ENCODE data around the gene PRSS33.

Gene PRSS33

DNA sequence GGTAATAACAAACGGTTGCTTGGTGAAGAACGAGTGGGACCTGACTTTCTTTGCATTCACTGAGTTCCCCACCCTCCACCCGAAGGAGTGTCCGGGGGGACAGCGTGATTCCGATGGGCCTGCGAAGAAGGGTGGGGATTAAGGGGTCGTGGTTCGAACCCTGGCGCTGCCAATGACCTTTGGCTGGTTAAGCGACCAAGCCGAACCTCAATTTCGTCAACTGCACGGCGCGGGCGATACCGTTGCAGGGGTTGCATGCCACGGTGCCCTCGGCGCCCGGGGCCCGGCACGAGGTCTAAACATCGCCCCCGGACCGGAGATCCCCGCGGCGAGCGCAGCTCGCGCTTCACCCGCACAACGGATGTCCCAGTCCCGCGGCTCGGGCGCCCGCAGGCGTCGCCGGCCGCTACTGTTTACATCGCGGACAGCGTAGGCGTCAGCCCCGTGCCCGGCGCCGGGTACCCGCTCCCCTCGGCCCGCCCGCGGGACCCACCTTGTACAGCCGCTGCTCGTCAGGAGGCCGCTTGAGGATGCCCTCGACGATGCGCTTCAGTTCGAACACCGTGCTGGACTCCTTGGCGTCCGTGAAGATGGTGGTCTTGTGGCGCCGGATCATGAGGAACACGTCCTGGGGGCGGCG lies 10.7 kb downstream of the PRSS33 start:
- no peak for DNase-seq

DNA sequence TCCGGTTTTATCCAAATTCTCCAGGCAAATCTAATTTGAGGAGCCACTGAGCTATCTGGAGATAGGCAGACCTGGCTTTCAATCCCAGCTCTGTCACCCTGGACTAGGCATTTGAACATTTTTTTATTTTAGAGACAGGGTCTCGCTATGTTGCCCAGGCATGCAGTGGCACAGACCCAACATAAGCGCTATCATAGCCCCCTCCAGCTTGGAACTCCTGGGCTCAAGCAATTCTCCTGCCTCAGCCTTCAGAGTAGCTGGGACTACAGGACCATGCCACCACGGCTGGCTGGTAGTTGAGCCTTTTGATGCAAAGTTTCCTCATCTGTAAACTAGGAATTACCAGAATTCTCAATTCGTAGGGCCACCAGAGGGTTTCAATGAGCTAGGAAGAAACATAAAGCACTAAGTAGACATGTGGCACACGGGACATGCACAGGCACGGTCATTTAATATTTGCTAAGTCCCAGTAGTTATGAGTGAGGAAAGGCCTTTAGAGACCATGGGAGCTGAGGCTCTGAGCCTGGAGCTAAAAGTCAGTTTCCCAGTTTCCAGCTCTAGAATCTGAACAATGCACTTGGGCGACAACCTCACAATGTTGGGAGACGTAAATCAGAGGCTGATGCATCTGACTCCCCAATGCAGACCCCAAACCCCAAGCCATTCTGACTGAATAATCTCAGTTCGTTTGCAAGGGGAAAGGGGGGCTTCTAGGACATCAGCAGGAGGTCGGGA lies 11.4 kb downstream of the PRSS33 start:
- DNase-seq, result no peak

DNA sequence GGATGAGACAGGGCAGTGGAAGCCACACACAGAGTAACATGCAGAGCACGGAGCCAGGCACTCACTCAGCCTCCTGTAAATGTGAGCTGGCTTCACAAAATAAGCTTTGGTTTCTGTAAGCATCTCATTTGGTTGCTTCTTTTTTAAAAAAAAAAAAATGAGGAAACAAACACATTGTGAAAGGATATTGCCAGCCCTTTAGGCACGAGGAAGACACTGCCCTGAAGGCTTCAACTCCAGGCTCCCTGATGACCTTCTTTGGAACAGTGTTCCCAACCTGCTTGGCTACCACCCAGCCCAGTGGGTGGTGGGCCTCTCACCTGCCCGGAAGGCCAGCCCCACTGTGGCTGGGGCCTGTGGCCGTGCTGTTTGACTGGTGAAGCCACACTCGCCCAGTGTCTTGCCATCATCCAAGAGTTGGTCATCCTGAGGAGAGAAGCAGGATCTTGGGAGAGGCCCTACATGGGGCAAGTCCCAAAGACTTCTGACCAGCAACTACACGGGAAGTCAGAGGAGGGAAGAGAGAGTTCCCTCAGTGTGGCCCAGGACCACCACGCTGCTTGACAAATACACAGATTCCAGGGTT lies 12.1 kb downstream of the PRSS33 start:
- DNase-seq, result no peak

DNA sequence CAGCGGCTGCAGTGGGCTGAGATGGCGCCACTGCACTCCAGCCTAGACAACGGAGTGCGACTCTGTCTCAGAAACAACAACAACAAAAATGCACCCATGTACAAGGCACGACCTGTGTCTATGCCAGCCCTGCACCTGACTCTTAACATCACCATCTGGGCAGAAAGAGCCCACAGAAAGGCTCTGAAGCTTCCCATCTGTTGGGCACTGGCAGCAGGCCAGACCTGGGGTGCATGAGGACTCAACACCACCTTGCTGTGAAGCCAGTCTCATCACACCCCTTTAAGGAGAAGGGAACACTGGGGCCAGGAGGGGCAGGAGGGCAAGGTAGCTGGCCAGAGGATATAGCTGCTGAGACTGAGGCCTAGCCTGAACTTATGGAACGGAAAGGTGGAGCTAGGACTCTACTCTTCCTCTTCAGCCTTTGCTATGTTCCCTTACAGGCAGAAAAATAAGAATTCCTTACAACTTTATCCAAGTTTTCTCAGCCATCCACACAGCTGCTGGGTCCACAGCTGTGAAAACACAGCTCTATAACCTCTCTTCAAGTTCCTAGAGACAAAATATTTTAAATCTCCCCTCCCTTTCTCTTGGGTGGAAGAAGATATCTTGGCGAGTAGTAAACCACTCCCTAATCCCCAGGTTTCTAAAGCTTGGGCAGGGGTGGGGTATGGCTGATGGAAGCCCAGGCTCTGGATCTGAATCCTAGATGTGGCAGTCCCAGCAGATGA lies 13.0 kb downstream of the PRSS33 start:
- DNase-seq, result no peak

DNA sequence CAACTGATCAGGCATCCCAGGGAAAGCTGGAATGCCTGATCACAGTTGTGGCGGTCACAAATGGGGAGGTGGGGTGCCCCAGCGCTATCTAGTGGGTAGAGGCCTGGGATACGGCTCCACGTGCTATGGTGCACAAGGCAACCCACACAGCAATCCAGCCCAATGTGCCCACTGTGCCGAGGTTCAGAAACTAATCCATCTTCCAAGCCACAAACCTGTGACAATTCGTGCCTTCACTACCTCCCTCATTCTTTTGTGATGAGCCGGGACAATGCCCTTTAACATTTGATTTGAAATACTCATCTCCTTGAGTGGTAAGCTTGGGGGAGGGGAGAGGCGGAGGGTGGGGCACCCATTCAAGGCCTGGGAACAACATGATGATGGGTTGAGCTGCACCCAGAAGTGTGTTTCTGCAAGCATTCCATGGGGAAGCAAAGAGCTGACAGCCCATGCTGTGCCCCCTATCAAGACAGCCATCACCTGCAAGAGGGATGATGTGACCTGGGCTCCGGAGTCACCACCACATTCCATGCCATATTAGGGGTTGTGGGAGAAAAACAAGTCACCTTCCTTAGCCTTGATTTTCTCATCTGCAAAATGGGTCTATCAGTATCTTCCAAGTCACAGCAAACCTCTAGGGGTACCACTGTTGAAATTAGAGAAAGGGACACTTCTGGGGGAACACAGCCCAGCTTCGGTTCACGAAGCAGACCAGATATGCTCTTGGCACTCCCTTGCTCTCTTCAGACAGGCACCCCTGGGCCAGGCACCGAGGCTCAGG lies 14.0 kb downstream of the PRSS33 start:
- peak; percentile 26 for DNase-seq

DNA sequence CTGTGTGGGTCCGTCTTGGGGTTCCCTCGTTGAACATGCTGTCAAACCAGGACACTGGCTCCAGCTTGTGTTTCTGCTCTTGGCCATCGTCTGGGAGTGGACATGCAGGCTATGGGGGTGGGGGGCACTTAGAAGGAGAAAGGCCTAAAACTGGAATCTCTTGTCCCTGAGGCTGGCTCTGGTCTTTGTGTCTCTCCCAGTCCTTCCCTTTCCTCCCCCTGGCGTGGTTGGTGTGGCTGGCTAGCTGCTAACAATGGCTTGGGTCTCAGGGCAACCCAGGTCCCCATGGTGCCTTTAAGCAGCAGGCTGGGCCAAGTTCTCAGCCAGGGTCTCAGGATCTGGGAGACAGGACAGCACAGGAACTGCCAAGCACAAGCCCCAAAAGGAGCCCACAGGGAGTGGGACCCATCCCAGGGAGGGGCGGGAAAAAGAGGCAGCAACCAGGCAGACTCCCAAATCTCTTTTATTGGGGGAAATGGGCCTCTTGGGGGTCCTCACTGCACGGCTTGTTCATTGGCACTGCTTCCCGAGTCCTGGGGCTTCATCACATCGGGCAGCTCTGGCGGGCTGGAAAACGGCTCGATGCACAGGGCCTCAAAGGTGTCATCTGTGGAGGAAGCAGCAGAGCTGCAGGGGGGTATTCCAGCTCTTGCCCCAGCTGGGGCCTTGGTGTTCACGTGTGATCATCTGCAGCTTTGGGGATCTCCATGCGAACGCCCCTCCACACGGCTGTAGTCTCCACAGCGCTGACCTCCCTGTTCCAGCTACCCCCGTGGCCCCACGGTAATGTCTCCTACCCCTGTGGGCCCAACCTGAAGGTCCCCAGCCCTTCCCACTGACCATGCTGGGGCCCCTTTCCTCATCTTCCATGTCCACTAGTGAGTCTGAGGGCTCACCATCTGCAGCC lies 15.6 kb downstream of the PRSS33 start:
- DNase-seq, result no peak

DNA sequence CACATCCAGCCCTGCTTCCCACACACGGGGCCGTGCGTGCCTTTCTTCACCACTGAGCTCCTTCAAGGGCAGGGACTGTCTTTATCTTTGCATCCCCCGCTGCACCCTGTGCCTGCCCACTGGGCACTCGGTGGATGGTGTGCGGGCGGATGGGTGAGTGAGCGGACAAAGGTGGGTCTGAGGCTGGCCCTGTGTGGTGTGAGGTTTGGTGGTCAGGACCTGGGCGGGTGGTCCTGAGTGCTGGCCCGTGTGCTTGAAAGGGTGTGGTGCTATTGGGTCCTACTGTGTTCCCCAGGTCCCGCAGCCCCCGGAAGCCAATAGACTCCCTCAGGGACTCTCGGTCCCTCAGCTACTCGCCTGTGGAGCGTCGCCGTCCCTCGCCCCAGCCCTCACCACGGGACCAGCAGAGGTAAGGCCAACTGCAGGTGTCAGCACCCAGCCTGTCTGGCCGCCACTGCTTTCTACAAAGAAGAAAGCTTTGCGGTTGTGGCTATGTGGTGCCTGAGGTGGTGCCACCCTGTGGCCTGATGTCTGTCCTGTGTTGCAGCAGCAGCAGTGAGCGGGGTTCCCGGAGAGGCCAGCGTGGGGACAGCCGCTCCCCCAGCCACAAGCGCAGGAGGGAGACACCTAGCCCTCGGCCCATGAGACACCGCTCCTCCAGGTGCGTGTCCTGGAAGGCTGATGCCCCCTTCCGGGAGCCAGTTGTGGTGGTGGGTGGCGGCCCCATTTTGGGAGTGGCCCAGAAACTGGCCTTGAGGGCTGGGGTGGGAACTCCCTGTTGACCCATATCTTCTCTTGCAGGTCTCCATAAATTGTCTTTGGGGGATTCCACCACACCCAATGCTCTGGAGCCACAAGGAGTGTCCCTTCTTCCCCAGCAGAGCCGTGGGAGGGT lies 17.1 kb downstream of the PRSS33 start:
- no peak for DNase-seq

DNA sequence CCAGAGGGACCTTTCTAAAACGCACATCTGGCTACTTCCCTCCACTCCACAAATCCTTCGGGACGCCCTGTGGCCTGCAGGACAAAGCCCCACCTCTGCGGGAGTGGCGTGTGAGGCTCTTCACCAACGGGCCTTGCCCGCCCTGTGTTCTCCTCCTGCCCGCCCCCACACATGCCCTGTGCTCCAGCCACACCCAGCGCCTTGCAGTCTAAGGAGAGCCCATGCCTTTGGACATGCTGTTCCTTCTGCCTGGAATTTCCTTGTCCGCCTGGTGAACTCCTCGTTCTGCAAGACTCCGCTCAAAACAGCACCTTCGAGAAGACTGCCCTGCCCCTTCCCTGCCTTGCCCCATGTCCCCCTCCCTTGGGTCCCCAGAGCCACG lies 17.7 kb downstream of the PRSS33 start:
- no peak for DNase-seq

DNA sequence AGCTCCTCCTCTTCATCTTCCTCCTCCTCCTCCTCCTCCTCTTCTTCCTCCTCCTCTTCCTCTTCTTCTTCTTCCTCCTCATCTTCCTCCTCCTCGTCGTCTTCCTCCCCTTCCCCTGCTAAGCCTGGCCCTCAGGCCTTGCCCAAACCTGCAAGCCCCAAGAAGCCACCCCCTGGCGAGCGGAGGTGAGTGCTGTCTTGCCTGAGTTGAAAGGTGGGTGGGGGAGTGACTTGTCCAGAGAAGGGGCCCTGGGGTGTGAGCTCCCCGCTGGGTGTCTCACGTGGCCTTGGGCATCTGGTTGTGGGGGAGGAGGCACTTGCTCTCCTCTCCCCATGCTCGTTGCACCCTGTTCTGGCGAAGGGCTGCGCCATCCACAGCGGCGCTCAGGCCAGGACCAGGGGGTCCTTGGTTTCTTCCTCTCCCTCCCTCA lies 18.2 kb downstream of the PRSS33 start:
- DNase-seq, result no peak

DNA sequence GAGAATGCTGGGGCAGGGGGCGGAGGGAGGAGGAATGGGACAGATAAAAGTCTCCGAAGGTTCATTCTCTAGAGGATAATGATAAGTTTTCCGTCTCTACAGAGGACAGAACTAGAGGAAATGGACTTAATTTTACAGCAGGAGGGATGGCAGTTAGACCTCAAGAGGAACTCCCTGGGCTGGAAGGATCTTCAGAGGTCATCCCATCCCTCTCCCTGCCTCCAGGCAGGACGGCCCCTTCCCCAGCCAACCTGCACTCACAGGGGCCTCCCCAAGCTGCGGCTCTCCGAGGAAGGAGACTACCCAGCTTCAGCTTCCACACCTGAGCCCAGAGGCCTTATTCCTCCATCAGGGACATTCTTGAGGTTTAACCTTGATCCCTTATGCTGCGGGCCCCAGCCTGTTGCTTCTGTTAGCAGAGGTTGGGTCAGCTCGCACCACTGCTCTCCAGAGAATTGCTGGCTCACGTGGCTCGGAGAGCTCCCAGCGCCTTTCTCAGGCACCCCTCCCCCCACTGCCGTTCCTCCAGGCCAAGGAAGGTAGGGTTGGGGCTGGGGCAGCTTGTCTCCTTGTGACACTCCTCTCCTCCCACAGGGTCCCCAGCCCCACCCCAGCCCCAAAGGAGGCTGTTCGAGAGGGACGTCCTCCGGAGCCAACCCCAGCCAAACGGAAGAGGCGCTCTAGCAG lies 18.8 kb downstream of the PRSS33 start:
- DNase-seq, result no peak

DNA sequence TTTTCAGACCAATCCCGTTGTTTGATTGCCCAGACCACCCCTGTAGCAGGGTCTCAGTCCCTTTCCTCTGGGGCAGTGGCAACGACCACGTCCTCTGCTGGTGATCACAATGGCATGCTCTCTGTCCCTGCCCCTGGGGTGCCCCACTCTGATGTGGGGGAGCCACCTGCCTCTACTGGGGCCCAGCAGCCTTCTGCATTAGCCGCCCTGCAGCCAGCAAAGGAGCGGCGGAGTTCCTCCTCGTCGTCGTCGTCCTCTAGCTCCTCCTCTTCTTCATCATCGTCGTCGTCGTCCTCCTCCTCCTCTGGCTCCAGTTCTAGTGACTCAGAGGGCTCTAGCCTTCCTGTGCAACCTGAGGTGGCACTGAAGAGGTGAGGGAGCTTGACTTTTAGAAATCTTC lies 19.5 kb downstream of the PRSS33 start:
- DNase-seq, result no peak

DNA sequence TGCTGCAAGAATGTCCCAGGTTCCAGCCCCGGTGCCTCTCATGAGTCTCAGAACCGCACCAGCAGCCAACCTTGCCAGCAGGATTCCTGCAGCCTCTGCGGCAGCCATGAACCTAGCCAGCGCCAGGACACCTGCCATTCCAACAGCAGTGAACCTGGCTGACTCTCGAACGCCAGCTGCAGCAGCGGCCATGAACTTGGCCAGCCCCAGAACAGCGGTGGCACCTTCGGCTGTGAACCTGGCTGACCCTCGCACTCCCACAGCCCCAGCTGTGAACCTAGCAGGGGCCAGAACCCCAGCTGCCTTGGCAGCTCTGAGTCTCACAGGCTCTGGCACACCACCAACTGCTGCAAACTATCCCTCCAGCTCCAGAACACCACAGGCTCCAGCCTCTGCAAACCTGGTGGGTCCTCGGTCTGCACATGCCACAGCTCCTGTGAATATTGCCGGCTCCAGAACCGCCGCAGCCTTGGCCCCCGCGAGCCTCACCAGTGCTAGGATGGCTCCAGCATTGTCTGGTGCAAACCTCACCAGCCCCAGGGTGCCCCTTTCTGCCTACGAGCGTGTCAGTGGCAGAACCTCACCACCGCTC lies 20.1 kb downstream of the PRSS33 start:
- no peak for DNase-seq

DNA sequence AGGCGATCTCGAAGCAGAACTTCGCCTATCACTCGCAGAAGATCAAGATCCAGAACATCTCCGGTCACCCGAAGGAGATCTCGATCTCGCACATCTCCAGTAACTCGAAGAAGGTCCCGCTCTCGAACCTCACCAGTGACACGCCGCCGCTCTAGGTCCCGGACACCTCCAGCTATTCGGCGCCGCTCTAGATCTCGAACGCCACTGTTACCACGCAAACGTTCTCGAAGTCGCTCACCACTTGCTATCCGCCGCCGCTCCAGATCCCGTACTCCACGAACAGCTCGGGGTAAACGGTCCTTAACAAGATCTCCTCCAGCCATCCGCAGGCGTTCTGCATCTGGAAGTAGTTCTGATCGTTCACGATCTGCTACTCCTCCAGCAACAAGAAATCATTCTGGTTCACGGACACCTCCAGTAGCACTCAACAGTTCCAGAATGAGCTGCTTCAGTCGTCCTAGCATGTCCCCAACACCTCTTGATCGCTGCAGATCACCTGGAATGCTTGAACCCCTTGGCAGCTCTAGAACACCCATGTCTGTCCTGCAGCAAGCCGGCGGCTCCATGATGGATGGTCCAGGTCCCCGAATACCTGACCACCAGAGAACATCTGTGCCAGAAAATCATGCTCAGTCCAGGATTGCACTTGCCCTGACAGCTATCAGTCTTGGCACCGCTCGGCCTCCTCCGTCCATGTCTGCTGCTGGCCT lies 20.8 kb downstream of the PRSS33 start:
- DNase-seq, result no peak

DNA sequence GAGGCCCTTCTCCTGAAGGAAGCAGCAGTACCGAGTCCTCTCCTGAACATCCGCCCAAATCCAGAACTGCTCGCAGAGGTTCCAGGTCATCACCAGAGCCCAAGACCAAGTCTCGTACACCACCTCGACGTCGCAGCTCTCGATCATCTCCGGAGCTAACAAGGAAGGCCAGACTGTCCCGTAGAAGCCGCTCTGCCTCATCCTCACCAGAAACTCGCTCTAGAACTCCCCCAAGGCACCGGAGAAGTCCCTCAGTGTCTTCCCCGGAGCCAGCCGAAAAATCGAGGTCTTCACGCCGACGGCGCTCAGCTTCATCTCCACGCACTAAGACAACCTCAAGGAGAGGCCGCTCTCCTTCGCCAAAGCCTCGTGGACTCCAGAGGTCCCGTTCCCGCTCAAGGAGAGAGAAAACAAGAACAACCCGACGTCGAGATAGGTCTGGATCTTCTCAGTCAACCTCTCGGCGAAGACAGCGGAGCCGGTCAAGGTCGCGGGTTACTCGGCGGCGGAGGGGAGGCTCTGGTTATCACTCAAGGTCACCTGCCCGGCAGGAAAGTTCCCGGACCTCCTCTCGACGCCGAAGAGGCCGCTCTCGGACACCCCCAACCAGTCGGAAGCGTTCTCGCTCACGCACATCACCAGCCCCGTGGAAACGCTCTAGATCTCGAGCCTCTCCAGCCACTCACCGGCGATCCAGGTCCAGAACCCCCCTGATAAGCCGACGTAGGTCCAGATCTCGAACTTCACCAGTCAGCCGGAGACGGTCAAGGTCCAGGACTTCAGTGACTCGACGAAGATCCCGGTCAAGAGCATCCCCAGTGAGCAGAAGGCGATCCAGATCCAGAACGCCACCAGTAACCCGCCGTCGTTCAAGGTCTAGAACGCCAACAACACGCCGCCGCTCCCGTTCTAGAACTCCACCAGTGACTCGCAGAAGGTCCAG lies 21.6 kb downstream of the PRSS33 start:
- DNase-seq, result no peak

DNA sequence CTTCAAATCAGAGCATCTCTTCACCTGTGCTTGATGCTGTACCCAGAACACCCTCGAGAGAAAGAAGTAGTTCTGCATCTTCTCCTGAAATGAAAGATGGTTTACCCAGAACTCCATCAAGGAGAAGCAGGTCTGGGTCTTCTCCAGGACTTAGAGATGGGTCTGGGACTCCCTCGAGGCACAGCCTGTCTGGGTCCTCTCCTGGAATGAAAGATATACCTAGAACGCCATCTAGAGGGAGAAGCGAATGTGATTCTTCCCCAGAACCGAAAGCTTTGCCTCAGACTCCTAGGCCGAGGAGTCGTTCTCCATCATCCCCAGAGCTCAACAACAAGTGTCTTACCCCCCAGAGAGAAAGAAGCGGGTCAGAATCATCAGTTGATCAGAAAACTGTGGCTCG lies 22.6 kb downstream of the PRSS33 start:
- DNase-seq, result no peak

DNA sequence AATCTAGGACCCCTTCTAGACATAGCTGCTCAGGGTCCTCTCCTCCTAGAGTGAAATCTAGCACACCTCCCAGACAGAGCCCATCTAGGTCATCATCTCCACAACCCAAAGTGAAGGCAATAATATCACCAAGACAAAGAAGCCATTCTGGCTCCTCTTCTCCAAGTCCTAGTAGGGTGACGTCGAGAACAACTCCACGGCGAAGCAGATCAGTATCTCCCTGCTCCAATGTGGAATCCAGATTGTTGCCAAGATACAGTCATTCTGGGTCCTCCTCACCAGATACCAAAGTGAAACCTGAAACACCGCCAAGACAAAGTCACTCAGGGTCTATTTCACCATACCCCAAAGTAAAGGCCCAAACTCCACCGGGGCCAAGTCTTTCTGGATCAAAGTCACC lies 24.2 kb downstream of the PRSS33 start:
- no peak for DNase-seq

DNA sequence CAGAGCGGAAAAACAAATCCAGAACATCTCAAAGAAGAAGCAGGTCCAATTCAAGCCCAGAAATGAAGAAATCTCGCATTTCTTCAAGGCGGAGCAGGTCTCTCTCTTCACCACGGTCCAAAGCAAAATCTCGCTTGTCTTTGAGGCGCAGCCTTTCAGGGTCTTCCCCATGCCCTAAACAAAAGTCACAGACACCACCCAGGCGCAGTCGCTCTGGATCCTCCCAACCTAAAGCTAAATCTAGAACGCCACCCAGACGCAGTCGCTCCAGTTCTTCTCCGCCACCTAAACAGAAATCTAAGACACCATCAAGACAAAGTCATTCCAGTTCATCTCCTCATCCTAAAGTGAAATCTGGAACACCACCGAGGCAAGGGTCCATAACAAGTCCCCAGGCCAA lies 24.6 kb downstream of the PRSS33 start:
- DNase-seq, result no peak
